Measurements from ENCODE around the gene CABP1.

DNA sequence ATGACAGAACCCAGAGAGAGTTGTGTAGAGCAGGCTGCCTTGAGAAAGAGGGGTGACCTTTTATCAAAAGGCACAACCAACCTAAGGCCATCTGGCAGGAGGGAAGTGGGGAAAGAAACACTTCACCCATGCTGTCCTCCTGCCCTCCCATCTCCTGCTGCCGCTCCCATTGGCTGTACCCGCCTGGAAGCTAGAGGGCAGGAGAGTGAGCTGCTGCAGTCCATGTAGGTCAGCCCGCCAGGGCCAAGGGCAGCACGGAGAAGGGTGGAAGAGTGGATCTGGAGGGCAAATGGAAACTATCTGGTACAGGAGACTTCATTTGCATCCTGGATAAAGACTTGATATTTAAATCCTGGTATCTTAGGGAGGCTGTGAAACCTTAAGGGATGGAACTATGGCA is 11.5 kb upstream of the CABP1 start:
- TF ChIP-seq, protein P1, sequence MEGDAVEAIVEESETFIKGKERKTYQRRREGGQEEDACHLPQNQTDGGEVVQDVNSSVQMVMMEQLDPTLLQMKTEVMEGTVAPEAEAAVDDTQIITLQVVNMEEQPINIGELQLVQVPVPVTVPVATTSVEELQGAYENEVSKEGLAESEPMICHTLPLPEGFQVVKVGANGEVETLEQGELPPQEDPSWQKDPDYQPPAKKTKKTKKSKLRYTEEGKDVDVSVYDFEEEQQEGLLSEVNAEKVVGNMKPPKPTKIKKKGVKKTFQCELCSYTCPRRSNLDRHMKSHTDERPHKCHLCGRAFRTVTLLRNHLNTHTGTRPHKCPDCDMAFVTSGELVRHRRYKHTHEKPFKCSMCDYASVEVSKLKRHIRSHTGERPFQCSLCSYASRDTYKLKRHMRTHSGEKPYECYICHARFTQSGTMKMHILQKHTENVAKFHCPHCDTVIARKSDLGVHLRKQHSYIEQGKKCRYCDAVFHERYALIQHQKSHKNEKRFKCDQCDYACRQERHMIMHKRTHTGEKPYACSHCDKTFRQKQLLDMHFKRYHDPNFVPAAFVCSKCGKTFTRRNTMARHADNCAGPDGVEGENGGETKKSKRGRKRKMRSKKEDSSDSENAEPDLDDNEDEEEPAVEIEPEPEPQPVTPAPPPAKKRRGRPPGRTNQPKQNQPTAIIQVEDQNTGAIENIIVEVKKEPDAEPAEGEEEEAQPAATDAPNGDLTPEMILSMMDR (IDR thresholded peaks at IDR 0.05), result peak; percentile 39
- no peak for TF ChIP-seq EZH2 (IDR thresholded peaks at IDR 0.05)
- no peak for TF ChIP-seq EZH2phosphoT487 (IDR thresholded peaks at IDR 0.05)

All from neural progenitor cell (in vitro differentiated cells).